ENCODE measurements around the gene FCGR2B. TPM values are rescaled to one million over a fixed set of nuclear protein-coding genes. Genes with fewer than 3 reads are reported as not detected.
"Not testable (repeated sequence)": the region's sequence is repeated elsewhere in the genome, so short reads cannot be mapped to it uniquely, and the experiment has no call there.

Gene FCGR2B
- total and polyA plus RNA-seq, 2 donors from 2014 or later, result 4.0 to 19.7 TPM

DNA sequence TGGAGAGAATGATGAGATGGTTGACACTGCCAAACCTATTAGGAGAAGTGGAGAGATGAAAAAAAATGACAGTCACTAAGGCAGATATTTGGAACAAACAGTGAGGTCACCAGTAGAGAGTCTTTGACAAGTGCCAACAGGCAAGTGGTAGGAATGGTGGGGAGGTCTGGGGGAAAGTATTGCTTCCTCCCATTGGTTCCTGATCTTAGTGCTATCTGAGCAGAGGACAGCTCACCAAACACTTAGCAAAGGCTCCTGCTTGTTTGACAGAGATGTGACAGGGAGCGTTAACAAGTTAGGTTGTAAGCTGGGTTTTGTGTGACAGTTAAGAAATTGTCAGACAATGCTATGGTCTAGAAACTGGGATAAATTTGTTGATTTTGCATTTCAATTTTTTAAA, 38.3 kb upstream of the FCGR2B start:
- H3K27me3 ChIP-seq (ENCODE audit: control insufficient read depth, insufficient read depth, low read length), result peaks cover 11% of the 10 kb centered on the region
- H3K4me1 ChIP-seq (ENCODE audit: control insufficient read depth in 2 of 3, insufficient read depth in 2 of 3, low read depth in 1 of 3, low read length in 3 of 3); DNase-seq; FAIRE-seq; H3K9me3 ChIP-seq (ENCODE audit: control insufficient read depth in 2 of 3, insufficient read depth in 1 of 3, low read length in 3 of 3); H3K36me3 ChIP-seq (ENCODE audit: control insufficient read depth in 2 of 3, insufficient read depth in 3 of 3, low read length in 3 of 3); H3K9ac ChIP-seq (ENCODE audit: low read length in 3 of 3); H3K4me3 ChIP-seq (ENCODE audit: low read length in 3 of 3); intact Hi-C loops (cut with DNase I); H3K27ac ChIP-seq (ENCODE audit: low read depth in 2 of 2, low read length in 2 of 2): not testable (repeated sequence)

DNA sequence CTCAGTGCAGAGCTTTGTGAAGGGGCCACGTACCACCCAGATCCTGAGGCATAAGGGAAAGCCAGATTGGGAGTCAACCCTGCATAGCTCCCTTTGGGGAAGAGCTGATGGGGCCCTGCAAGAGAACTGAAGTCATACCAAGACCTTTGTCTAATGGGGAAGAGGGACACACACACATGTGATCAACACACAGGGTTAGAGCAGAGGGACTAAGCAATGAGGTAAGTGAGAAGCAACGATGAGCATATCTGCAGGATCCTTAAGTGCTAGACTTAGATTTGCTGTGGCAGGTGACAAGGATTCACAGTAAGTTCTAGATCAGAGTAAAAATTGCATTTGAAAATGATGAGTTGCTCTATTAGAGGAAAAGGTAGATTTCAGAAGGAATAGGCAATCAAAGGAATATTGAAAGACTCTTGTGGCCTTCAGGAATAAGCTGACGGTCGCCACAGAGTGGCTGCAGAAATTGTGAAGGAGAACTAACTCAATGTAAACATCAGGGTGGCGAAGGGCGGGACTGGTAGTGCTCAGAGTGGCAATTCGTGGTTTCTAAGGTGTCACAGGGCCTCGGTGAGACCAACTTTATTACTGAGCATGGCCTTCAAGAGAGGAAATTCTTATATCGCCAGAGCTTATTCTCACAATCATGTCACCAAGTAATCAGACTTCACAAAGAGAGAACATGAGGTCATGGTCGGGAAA, 36.3 kb upstream of the FCGR2B start:
- H3K27ac ChIP-seq (ENCODE audit: low read depth in 2 of 2, low read length in 2 of 2); H3K27me3 ChIP-seq (ENCODE audit: control insufficient read depth, insufficient read depth, low read length); H3K9ac ChIP-seq (ENCODE audit: low read length in 3 of 3); H3K4me1 ChIP-seq (ENCODE audit: control insufficient read depth in 2 of 3, insufficient read depth in 2 of 3, low read depth in 1 of 3, low read length in 3 of 3); FAIRE-seq; intact Hi-C loops (cut with DNase I); H3K9me3 ChIP-seq (ENCODE audit: control insufficient read depth in 2 of 3, insufficient read depth in 1 of 3, low read length in 3 of 3); H3K36me3 ChIP-seq (ENCODE audit: control insufficient read depth in 2 of 3, insufficient read depth in 3 of 3, low read length in 3 of 3); H3K4me3 ChIP-seq (ENCODE audit: low read length in 3 of 3): not testable (repeated sequence)
- DNase-seq, result peak in 1 of 5 donors; percentile 49

DNA sequence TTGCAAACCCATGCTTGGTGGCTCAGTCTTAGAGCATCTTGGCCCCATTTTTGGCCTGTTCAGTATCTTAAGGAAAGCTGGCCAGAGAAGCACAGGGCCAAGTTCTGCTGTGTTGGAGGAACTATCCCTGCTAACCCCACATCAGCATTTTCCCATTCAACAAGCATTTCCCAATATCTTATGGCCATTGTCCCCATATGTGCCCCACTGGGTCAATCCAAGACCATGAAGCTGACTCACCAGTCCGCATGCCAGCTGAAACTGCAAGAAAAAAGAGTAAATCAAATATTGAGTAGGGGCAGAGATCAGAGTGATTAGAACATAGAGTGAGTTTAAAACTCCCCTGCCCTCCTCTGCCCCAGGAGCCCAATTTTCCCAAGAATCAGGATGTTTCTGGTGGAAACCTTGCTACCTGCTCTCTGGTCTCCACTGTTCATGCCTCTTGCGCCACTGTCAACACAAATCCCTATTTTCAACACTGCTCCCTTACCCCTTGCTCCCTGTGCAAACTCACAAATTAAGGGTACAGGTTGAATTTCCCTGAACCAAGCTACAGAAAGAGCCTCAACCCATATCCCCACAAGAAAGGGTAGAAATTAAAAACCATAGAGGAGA, 32.7 kb upstream of the FCGR2B start:
- H3K27me3 ChIP-seq (ENCODE audit: control insufficient read depth, insufficient read depth, low read length); H3K27ac ChIP-seq (ENCODE audit: low read depth in 2 of 2, low read length in 2 of 2); FAIRE-seq; H3K9ac ChIP-seq (ENCODE audit: low read length in 3 of 3); DNase-seq; intact Hi-C loops (cut with DNase I); H3K9me3 ChIP-seq (ENCODE audit: control insufficient read depth in 2 of 3, insufficient read depth in 1 of 3, low read length in 3 of 3); H3K4me1 ChIP-seq (ENCODE audit: control insufficient read depth in 2 of 3, insufficient read depth in 2 of 3, low read depth in 1 of 3, low read length in 3 of 3); H3K4me3 ChIP-seq (ENCODE audit: low read length in 3 of 3); H3K36me3 ChIP-seq (ENCODE audit: control insufficient read depth in 2 of 3, insufficient read depth in 3 of 3, low read length in 3 of 3): not testable (repeated sequence)

DNA sequence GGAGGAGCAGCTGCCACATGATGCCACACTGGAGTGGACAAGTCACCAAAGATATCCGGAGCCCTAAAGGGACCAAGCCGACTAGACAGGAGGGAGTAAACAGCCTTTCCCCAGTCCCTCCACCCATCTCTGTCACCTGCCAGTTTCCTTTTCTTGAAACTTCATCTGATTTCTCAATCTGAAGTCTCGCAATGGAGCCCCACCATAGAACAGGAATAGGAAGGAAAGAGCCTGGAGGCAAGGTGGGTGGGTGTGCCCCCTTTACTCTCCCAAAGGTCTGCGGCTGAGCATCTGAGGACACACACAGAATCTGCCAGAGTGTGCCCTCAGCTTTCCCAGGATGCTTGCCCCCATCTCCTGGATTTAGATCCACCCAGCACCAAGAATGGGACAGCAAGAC, 31.9 kb upstream of the FCGR2B start, which contains the start of gene FCGR3B:
Gene FCGR3B, minus strand, starts transcription at position 101 of the 400 bp plus-strand sequence. Its CDS starts 82 bp downstream, at position 19.
- DNase-seq (no peak), FAIRE-seq (no peak)
- H3K4me1 ChIP-seq (ENCODE audit: control insufficient read depth in 2 of 3, insufficient read depth in 2 of 3, low read depth in 1 of 3, low read length in 3 of 3), result no peaks in the 10 kb centered on the region
- no peak within 1 kb of the TSS for H3K27ac ChIP-seq (ENCODE audit: low read depth in 2 of 2, low read length in 2 of 2)
- TF ChIP-seq, protein P1, sequence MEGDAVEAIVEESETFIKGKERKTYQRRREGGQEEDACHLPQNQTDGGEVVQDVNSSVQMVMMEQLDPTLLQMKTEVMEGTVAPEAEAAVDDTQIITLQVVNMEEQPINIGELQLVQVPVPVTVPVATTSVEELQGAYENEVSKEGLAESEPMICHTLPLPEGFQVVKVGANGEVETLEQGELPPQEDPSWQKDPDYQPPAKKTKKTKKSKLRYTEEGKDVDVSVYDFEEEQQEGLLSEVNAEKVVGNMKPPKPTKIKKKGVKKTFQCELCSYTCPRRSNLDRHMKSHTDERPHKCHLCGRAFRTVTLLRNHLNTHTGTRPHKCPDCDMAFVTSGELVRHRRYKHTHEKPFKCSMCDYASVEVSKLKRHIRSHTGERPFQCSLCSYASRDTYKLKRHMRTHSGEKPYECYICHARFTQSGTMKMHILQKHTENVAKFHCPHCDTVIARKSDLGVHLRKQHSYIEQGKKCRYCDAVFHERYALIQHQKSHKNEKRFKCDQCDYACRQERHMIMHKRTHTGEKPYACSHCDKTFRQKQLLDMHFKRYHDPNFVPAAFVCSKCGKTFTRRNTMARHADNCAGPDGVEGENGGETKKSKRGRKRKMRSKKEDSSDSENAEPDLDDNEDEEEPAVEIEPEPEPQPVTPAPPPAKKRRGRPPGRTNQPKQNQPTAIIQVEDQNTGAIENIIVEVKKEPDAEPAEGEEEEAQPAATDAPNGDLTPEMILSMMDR (IDR thresholded peaks at IDR 0.05; ENCODE audit: borderline replicate concordance, extremely low read depth, insufficient read depth), result no peak
- H3K4me3 ChIP-seq (ENCODE audit: low read length in 3 of 3), result no peak within 1 kb of the TSS
- intact Hi-C loops (cut with DNase I), result no loop called here
- no peak within 1 kb of the TSS for H3K9ac ChIP-seq (ENCODE audit: low read length in 3 of 3)
- H3K9me3 ChIP-seq (ENCODE audit: control insufficient read depth in 2 of 3, insufficient read depth in 1 of 3, low read length in 3 of 3), result no peaks in the 10 kb centered on the region
- H3K27me3 ChIP-seq (ENCODE audit: control insufficient read depth, insufficient read depth, low read length), result no peaks in the 10 kb centered on the region
- no peaks in the 10 kb centered on the region for H3K36me3 ChIP-seq (ENCODE audit: control insufficient read depth in 2 of 3, insufficient read depth in 3 of 3, low read length in 3 of 3)

DNA sequence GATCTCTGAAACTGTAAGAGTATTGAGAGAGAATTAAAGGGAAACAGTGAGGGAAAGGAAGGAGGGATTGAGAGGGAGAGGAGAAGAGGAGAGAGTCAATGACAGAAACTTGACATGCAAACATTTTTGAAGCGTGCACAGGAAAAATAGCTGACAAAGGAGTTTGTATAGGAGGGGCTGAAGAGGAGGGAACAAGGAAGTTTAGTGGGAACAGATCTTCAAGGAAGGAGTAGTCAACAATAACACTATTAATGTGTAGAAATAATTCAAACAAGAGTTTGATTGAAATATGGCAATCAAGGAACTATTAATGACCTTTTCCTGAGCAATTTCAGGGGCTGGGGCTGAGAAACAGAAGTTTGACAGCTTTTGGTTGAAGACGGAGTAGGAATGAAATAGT, 27.9 kb upstream of the FCGR2B start:
- FAIRE-seq; H3K9ac ChIP-seq (ENCODE audit: low read length in 3 of 3); H3K27me3 ChIP-seq (ENCODE audit: control insufficient read depth, insufficient read depth, low read length); H3K27ac ChIP-seq (ENCODE audit: low read depth in 2 of 2, low read length in 2 of 2); H3K4me3 ChIP-seq (ENCODE audit: low read length in 3 of 3); DNase-seq; H3K9me3 ChIP-seq (ENCODE audit: control insufficient read depth in 2 of 3, insufficient read depth in 1 of 3, low read length in 3 of 3); H3K4me1 ChIP-seq (ENCODE audit: control insufficient read depth in 2 of 3, insufficient read depth in 2 of 3, low read depth in 1 of 3, low read length in 3 of 3); intact Hi-C loops (cut with DNase I); H3K36me3 ChIP-seq (ENCODE audit: control insufficient read depth in 2 of 3, insufficient read depth in 3 of 3, low read length in 3 of 3): not testable (repeated sequence)

DNA sequence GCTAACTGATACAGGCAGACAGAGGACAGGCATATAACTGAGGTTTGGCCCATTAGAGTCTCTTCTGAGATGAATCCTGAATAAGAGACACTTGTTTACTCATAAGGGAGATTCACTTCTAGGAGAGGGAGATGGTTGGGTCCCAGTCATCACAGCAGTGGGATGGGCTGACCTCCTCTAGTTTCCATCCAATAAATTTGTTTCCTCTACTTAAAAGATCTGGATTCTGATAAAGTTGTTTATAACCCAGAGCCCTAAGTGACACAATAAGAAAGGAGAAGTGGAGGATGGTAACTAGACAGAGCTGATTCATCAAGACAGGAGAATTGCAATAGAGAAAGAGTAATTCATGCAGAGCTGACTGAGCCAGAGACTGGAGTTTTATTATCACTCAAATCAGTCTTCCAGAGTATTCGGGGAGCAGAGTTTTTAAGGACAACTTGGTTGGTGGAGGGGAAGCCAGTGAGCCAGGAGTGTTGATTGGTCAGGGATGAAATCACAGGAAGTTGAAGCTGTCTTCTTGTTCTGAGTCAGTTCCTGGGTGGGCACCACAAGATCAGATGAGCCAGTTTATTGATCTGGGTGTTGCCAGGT, 26.7 kb upstream of the FCGR2B start:
- FAIRE-seq; H3K27ac ChIP-seq (ENCODE audit: low read depth in 2 of 2, low read length in 2 of 2); DNase-seq; H3K9me3 ChIP-seq (ENCODE audit: control insufficient read depth in 2 of 3, insufficient read depth in 1 of 3, low read length in 3 of 3); intact Hi-C loops (cut with DNase I); H3K4me1 ChIP-seq (ENCODE audit: control insufficient read depth in 2 of 3, insufficient read depth in 2 of 3, low read depth in 1 of 3, low read length in 3 of 3); H3K27me3 ChIP-seq (ENCODE audit: control insufficient read depth, insufficient read depth, low read length); H3K4me3 ChIP-seq (ENCODE audit: low read length in 3 of 3); H3K9ac ChIP-seq (ENCODE audit: low read length in 3 of 3); H3K36me3 ChIP-seq (ENCODE audit: control insufficient read depth in 2 of 3, insufficient read depth in 3 of 3, low read length in 3 of 3): not testable (repeated sequence)

DNA sequence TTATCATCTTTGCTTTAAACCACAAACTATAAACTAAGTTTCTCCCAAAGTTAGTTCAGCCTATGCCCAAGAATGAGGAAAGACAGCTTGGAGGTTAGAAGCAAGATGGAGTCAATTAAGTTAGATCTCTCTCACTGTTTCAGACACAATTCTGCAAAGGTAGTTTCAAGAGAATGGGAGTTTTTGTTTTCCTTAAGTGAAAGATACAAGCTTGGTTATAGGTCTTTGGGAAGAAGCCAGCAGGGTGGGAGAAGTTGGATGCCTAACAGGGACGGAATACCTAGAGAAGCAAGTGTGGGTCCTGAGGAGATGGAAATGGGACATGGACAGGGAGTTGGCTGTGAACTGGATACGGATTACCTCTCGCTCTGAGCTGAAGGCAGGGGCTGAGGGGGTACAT, 26.0 kb upstream of the FCGR2B start:
- FAIRE-seq; H3K4me1 ChIP-seq (ENCODE audit: control insufficient read depth in 2 of 3, insufficient read depth in 2 of 3, low read depth in 1 of 3, low read length in 3 of 3); H3K9me3 ChIP-seq (ENCODE audit: control insufficient read depth in 2 of 3, insufficient read depth in 1 of 3, low read length in 3 of 3); H3K27ac ChIP-seq (ENCODE audit: low read depth in 2 of 2, low read length in 2 of 2); H3K36me3 ChIP-seq (ENCODE audit: control insufficient read depth in 2 of 3, insufficient read depth in 3 of 3, low read length in 3 of 3); DNase-seq; H3K4me3 ChIP-seq (ENCODE audit: low read length in 3 of 3); H3K27me3 ChIP-seq (ENCODE audit: control insufficient read depth, insufficient read depth, low read length); intact Hi-C loops (cut with DNase I); H3K9ac ChIP-seq (ENCODE audit: low read length in 3 of 3): not testable (repeated sequence)
